Uterus (tissue), 2 donors: Measurements from ENCODE around the gene FNDC10.
"Not testable (repeated sequence)": the region's sequence is repeated elsewhere in the genome, so short reads cannot be mapped to it uniquely, and the experiment has no call there.

Experiments
- CTCF ChIP-seq, 4 experiments: fragments of 200-600 bp in 2 of 4; fragments of 450-650 bp in 2 of 4; sonication (generic) in 2 of 4; IDR thresholded peaks; one replicate each; pipeline ENCODE4 v1.5.1; 2016 to 2019; ENCODE audit warnings: antibody characterized with exemption in 4 of 4, mild to moderate bottlenecking in 2 of 4, moderate library complexity in 1 of 4
- POLR2A ChIP-seq, 2 donors: fragments of 450-650 bp; IDR thresholded peaks; one replicate each; pipeline ENCODE4 v1.6.1; 2016; ENCODE audit warnings: antibody characterized with exemption in 2 of 2, mild to moderate bottlenecking in 1 of 2, moderate library complexity in 1 of 2

- TF ChIP-seq CTCF, POLR2A (IDR thresholded peaks at IDR 0.05): not testable (repeated sequence)
These were observed 40.1 kb upstream of the FNDC10 start for GRCh38 chr1:1640081-1640480.
